Ishikawa (cell line): Measurements from ENCODE around the gene RASGEF1B.

Experiments
- CEBPB ChIP-seq: IDR thresholded peaks from 2 replicates; pipeline ENCODE4 v1.6.1; 2012
- CREB1 ChIP-seq: IDR thresholded peaks from 2 replicates; pipeline ENCODE4 v1.6.1; 2012; ENCODE audit warnings: low read depth
- EGR1 ChIP-seq: IDR thresholded peaks from 2 replicates; pipeline ENCODE4 v1.6.1; 2012
- EP300 ChIP-seq: IDR thresholded peaks from 2 replicates; pipeline ENCODE4 v1.6.1; 2012; ENCODE audit warnings: borderline replicate concordance
- FOXM1 ChIP-seq: IDR thresholded peaks from 2 replicates; pipeline ENCODE4 v1.6.1; 2012; ENCODE audit warnings: low read depth, borderline replicate concordance
- MAX ChIP-seq: IDR thresholded peaks from 2 replicates; pipeline ENCODE4 v1.6.1; 2012
- NFIC ChIP-seq: IDR thresholded peaks from 2 replicates; pipeline ENCODE4 v1.6.1; 2012
- RAD21 ChIP-seq: IDR thresholded peaks from 2 replicates; pipeline ENCODE4 v1.6.1; 2012; ENCODE audit warnings: low read depth
- REST ChIP-seq: IDR thresholded peaks from 2 replicates; pipeline ENCODE4 v1.6.1; 2012; ENCODE audit warnings: low read depth, mild to moderate bottlenecking
- TAF1 ChIP-seq: IDR thresholded peaks from 2 replicates; pipeline ENCODE4 v1.6.1; 2012; ENCODE audit warnings: low read depth, mild to moderate bottlenecking
- TCF12 ChIP-seq: IDR thresholded peaks from 2 replicates; pipeline ENCODE4 v1.6.1; 2012; ENCODE audit warnings: low read depth
- TEAD4 ChIP-seq: IDR thresholded peaks from 2 replicates; pipeline ENCODE4 v1.6.1; 2012
- YY1 ChIP-seq: IDR thresholded peaks from 2 replicates; pipeline ENCODE4 v1.6.1; 2012; ENCODE audit warnings: low read depth
- ZBTB7A ChIP-seq: IDR thresholded peaks from 2 replicates; pipeline ENCODE4 v1.6.1; 2012; ENCODE audit warnings: low read depth
- TF ChIP-seq, protein P1 (sequence below): IDR thresholded peaks from 2 replicates; pipeline ENCODE4 v1.6.1; 2012

The RASGEF1B gene

DNA sequence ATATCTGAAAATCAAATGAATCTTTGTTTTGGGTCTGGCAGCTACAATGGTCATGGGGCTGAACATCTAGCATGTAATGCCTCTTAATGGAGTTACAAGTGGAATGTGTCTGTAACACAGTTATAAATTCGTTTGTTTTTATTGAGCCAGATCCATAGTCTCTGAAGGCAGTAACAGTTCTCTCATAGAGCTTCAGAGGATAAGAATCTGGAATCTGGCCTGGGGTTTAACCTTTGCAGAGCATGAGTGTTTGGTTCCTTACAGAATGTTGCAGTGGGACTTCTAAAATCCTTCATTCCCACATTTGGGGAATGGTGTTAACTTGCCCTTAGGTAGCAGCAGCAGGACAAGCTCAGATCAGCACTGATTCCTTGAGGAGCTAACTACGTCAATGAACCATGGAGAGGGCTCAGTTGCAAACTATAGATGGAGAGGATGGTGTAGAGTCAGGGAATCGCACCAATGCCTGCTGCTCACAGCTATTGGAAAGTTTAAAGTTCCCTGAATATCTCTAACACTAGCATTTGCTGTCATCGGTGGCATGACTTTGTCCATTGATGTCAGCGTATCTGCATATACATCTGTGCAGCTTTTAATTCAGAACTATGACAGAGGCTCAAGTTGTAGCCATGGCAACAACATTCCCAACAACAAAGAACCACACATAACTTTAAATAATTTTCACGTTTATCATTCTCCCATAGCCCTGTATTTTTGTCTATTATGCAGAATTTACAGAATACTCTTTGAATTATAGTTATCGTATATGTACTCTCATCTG is 72.2 kb downstream of the RASGEF1B start:
- TF ChIP-seq EP300, result no peak
- TF ChIP-seq CREB1, result no peak
- TF ChIP-seq NFIC, result no peak

- TF ChIP-seq TEAD4, result no peak
- no peak for TF ChIP-seq EP300
- no peak for TF ChIP-seq CREB1
- no peak for TF ChIP-seq FOXM1
- TF ChIP-seq ZBTB7A, result no peak
- no peak for TF ChIP-seq NFIC
- no peak for TF ChIP-seq YY1
- no peak for TF ChIP-seq REST
Measured at GRCh38 chr4:81398379-81398778, 73.3 kb downstream of the RASGEF1B start.

- TF ChIP-seq EGR1, result no peak
- no peak for TF ChIP-seq TAF1
- no peak for TF ChIP-seq EP300
- TF ChIP-seq CEBPB, result no peak
- TF ChIP-seq, protein P1, sequence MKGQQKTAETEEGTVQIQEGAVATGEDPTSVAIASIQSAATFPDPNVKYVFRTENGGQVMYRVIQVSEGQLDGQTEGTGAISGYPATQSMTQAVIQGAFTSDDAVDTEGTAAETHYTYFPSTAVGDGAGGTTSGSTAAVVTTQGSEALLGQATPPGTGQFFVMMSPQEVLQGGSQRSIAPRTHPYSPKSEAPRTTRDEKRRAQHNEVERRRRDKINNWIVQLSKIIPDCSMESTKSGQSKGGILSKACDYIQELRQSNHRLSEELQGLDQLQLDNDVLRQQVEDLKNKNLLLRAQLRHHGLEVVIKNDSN, result no peak
- no peak for TF ChIP-seq YY1
- TF ChIP-seq MAX, result no peak
- no peak for TF ChIP-seq CREB1
- TF ChIP-seq REST, result no peak
- no peak for TF ChIP-seq FOXM1
- no peak for TF ChIP-seq RAD21
- no peak for TF ChIP-seq TEAD4
Measured at GRCh38 chr4:81397635-81398034, 74.1 kb downstream of the RASGEF1B start.

GRCh38 chr4:81395239-81395638 is 76.5 kb downstream of the RASGEF1B start:
- TF ChIP-seq CEBPB (no peak), YY1 (no peak), NFIC (no peak), FOXM1 (no peak), CREB1 (no peak), ZBTB7A (no peak), RAD21 (no peak), EP300 (no peak), EGR1 (no peak), TCF12 (no peak), REST (no peak), TAF1 (no peak), TEAD4 (no peak), MAX (no peak)
- TF ChIP-seq, protein P1, result no peak

- no peak for TF ChIP-seq EGR1
- no peak for TF ChIP-seq CREB1
- no peak for TF ChIP-seq EP300
- TF ChIP-seq TCF12, result no peak
- no peak for TF ChIP-seq TEAD4
Measured at GRCh38 chr4:81392164-81392563, 79.5 kb downstream of the RASGEF1B start.
